HG02943 (cell line): Measurements from ENCODE around the gene SLC24A1.
A peak's percentile ranks its signal among the peaks of the same experiment; 100 is the strongest.
"Not testable (repeated sequence)": the region's sequence is repeated elsewhere in the genome, so short reads cannot be mapped to it uniquely, and the experiment has no call there.

Experiments
- ATAC-seq: cut with Tn5 transposase; IDR thresholded peaks from one replicate; pipeline ENCODE4 v1.9.1; 2021; ENCODE audit warnings: mild to moderate bottlenecking, low read depth, moderate library complexity; ENCODE audit not compliant: unreplicated experiment

SLC24A1 gene

GRCh38 chr15:65615887-65616286 is 5.9 kb upstream of the SLC24A1 start:
- ATAC-seq: not testable (repeated sequence)

DNA sequence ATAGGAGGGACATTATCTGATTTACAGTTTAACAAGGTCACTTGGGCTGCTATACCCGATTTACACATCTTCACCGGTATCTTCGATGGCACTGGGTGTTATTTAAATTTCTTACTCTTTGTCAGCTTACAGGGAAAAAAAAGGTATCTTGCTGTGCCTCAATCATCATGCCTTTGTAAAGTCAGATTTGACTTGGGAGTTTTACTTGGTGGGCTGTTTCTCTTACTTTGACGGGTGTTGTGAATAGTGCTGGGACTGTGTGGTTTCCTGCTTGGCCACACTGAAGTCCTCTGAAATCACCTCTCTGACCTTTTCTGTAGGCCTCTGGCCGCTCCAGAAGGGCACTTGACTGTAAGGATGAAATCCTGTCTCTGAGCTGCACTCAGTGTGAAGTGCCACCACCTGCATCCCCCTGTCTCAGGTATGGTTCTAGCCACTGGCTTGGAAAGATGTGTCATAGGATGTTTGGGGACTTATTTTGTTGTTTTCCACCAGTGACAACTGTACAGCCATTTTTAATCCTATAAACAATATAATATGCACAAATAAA is 3.1 kb upstream of the SLC24A1 start:
- no peak for ATAC-seq

GRCh38 chr15:65619626-65620290 is 2.0 kb upstream of the SLC24A1 start:
- ATAC-seq: no peak

- ATAC-seq: no peak
Measured at GRCh38 chr15:65620833-65621232, 905 bp upstream of the SLC24A1 start.

- ATAC-seq: no peak
Measured at GRCh38 chr15:65623103-65623502, 1.4 kb downstream of the SLC24A1 start.

DNA sequence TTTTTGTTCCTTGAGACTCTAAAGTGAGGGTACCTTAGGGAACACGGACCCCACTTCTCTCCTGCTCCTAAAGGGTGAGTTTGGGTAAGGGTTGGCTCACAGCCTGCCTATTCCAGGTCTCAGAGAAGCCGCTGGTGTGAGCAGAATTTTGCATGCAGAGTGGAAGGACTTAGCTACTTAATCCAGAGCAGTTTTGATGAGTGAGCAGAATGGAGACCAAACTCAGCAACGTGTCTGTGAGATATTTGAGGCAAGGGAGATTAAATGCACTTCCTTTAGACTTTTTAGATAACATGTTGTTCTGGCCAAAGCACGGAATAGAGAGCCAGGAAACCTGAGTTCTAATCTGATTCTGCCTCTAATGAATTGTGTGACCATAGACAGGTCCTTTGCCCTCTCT is 5.1 kb downstream of the SLC24A1 start:
- no peak for ATAC-seq

- ATAC-seq: no peak
Measured at GRCh38 chr15:65629548-65629947, 7.8 kb downstream of the SLC24A1 start.

DNA sequence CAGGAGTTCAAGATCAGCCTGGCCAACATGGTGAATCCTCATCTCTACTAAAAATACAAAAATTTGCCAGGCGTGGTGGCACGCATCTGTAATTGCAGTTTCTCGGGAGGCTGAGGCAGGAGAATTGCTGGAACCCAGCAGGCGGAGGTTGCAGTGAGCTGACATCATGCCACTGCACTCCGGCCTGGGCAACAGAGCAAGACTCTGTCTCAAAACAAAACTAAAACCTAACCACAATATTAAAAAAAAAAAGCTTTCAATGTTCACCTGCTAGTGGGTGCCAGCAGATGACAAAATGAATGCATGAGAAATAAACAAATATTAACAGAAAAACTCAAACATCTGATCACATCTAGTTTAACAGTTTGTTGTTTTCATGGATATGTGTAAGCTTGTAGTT is 9.0 kb downstream of the SLC24A1 start:
- ATAC-seq: no peak

- peak; percentile 60 for ATAC-seq
Measured at GRCh38 chr15:65631503-65631902, 9.8 kb downstream of the SLC24A1 start.

- ATAC-seq: no peak
Measured at GRCh38 chr15:65632780-65633375, 11.1 kb downstream of the SLC24A1 start.

DNA sequence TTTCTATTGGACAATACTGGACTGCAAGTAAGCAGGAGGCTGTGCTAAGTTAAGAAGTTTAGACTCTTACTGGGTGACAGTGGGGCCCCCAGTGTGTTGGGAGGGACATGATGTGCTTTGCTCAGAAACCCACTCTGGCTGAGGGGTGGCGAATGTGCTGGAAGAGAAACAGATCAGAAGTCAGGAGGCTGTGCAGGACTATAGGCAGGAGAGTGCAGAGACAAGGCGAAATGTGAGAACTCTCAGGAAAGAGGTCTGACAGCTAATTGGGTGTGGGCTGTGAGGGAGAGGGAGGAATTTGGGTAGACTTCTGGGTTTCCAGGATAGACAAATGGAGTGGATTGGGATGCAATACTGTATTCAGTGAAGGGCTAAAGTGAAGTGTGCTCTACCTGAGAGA is 12.0 kb downstream of the SLC24A1 start:
- no peak for ATAC-seq

GRCh38 chr15:65634356-65634755 is 12.6 kb downstream of the SLC24A1 start:
- no peak for ATAC-seq

DNA sequence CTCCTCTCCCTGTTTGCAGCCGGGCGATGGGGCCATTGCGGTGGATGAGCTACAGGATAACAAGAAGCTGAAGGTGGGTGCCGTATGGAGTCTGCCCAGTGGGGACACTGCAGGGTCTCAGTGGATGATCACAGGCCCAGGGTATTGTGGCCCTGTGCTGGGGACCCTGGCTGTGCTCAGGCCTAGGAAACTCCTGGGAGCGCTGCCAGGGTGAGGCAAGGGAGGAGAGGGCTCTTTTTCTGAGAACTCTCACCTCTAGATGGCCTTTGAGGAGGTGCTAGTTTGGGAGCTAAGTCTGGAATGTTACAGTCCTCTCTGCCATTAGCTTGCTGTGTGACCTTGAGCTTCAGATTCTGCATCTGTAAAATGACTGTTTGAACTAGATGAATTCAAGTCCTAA is 16.4 kb downstream of the SLC24A1 start:
- no peak for ATAC-seq

DNA sequence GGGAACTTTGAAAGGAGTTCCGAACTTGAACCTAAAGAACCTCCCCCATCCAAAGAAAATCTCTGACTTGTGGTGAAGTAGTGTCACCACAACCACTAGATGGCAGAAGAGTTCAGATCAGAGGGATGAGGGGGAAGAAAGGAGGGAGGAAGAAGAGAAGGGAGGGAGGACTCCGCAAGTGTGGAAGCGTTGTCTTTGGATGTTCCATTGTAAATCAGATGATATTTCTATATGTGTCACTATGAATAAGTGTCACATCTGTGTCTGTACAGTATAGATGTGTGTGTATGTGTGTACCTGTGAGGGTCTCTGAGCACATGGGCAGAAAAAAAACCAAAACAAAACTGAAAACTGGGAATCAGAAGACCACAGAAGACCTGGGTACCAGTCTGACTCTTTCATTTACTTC is 16.9 kb downstream of the SLC24A1 start:
- ATAC-seq: no peak

DNA sequence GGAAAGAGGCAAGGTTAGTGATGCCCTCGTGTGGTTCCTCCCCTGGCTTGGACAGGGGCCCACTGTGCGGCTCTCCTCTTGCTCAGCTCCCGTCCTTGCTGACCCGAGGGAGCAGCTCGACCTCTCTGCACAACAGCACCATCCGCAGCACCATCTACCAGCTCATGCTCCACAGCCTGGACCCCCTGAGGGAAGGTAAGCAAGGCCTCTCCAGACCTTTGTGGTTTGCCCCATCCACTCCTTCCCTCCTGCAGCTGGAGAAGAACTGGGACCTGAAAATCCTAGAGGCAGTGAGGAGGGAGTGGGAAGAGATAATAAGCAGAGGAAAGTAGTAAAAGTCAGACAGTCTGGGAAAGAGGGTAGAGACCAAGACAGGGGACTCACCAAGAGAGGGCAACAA is 17.8 kb downstream of the SLC24A1 start:
- no peak for ATAC-seq

DNA sequence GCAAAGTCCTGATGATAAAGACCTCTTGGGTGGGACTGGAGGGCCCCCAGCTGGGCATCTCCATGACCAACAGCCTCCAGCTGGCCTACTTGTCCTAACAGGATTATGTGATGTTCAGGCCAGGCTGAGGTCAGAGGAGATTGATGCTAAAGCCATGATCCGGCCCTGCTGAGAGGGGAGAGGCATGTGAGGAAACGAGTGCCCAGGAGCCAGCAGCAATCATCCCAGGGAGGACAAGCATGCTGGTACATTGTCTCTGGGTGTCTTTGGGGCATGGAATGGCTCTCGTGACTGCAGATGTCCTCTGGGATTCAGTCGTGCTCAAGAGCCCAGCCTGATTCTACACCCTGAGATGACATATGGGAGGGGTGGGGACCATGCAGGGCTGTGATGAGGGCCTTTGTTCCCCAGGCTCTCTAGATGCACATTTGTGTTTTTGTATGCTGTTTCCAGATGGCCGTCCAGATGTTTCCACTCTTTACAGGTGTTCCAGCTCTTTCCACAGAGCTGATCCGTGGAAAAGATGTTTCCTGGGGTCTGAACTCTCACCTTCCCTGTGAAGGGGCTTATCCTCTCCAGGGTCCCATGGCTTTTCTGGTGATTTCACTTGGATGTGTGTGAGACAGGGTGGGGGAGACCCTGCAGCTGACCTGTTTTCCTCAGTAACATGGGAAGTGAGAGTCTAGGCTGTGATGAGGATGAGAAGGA is 20.2 kb downstream of the SLC24A1 start:
- ATAC-seq: no peak

DNA sequence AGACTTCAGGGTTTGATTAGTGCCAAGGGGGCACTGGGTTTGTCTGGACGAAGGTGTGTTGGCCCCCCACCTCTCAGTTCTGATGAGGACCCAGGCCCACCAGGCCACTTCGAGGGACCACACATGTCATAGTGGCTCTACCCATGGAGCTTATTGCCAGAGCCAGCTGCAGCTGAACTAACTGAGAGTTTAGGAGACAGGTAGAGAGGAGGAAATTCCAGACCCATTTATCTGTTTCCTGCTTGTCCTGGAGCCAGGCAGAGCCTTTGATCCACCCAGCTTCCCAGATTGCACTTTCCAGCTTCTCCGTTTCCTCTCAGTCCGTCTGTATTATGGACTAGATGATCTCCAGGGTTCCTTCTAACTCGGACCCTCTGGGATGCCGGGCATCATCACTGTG is 20.9 kb downstream of the SLC24A1 start:
- no peak for ATAC-seq

DNA sequence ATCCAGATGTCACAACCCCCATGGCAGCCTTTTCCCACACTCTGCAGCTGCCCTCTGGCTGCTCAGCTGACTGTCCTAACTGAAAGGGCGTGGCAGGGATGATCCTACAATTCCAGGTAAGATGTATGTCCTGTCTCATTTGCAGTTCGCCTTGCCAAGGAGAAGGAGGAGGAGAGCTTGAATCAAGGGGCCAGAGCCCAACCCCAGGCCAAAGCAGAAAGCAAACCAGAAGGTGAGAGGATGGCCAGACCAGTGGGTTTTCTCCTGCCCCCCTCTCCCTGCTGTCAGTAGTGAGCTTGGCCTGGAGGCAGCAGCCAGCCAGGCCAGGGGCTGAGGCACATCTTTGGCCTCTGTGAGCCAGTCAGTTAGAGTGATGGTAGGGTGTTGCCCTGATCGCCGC is 22.5 kb downstream of the SLC24A1 start:
- ATAC-seq: no peak

GRCh38 chr15:65645392-65645791 is 23.7 kb downstream of the SLC24A1 start:
- ATAC-seq: no peak

GRCh38 chr15:65646486-65646885 is 24.7 kb downstream of the SLC24A1 start:
- ATAC-seq: no peak

GRCh38 chr15:65650312-65651041 is 28.7 kb downstream of the SLC24A1 start:
- no peak for ATAC-seq
